Stimulated activated CD4-positive, alpha-beta T cell treated with anti-CD3 and anti-CD28 coated beads, Interleukin-12 subunit alpha, Interleukin-12 subunit beta, amount 100 ng/mL, for 4 hours (primary cell): Measurements from ENCODE around the gene SLC51A.
A peak's percentile ranks its signal among the peaks of the same experiment; 100 is the strongest.
"Not testable (repeated sequence)": the region's sequence is repeated elsewhere in the genome, so short reads cannot be mapped to it uniquely, and the experiment has no call there.

ENCODE experiments used
- DNase-seq: peaks from one replicate; pipeline ENCODE4 v3.0.0-alpha.2; 2020

The SLC51A gene

GRCh38 chr3:196244166-196244565 lies 27.8 kb downstream of the SLC51A start:
- DNase-seq, result not testable (repeated sequence)

- no peak for DNase-seq
These were observed 30.4 kb downstream of the SLC51A start for GRCh38 chr3:196246612-196247308.

GRCh38 chr3:196251918-196252317 lies 35.6 kb downstream of the SLC51A start:
- DNase-seq, result no peak

- no peak for DNase-seq
These were observed 38.3 kb downstream of the SLC51A start for GRCh38 chr3:196254376-196255283.

- DNase-seq, result no peak
These were observed 39.4 kb downstream of the SLC51A start for GRCh38 chr3:196255776-196256175.

- no peak for DNase-seq
These were observed 44.5 kb downstream of the SLC51A start for GRCh38 chr3:196260784-196261183.

- DNase-seq, result no peak
These were observed 47.5 kb downstream of the SLC51A start for GRCh38 chr3:196263819-196264218.

- no peak for DNase-seq
These were observed 52.2 kb downstream of the SLC51A start for GRCh38 chr3:196268284-196269163.

- DNase-seq, result no peak
These were observed 54.2 kb downstream of the SLC51A start for GRCh38 chr3:196270499-196270898.

- no peak for DNase-seq
These were observed 56.5 kb downstream of the SLC51A start for GRCh38 chr3:196272826-196273225.

- DNase-seq, result no peak
These were observed 57.3 kb downstream of the SLC51A start for GRCh38 chr3:196273655-196274054.

GRCh38 chr3:196274585-196274984 lies 58.3 kb downstream of the SLC51A start:
- peak; percentile 38 for DNase-seq

GRCh38 chr3:196275126-196275525 lies 58.8 kb downstream of the SLC51A start:
- DNase-seq, result no peak

GRCh38 chr3:196280689-196281440 lies 64.5 kb downstream of the SLC51A start:
- no peak for DNase-seq

- no peak for DNase-seq
These were observed 65.6 kb downstream of the SLC51A start for GRCh38 chr3:196281962-196282361.
